GM12878 (cell line): ENCODE results near the gene RCHY1.
"Not testable (repeated sequence)": the region's sequence is repeated elsewhere in the genome, so short reads cannot be mapped to it uniquely, and the experiment has no call there.

Experiments
- CEBPB ChIP-seq, 2 experiments: fragments of 150-350 bp in 1 of 2; IDR thresholded peaks; 2 replicates each; pipeline ENCODE4 v1.6.1; 2012 to 2014; ENCODE audit warnings: low read depth in 2 of 2, low read length in 2 of 2, borderline replicate concordance in 1 of 2, inconsistent platforms in 1 of 2
- EGR1 ChIP-seq, 2 experiments: IDR thresholded peaks; 1 replicate in 1 of 2; 2 replicates in 1 of 2; pipeline ENCODE4 v1.6.1; 2011 to 2012; ENCODE audit warnings: low read depth in 2 of 2, low read length in 2 of 2, borderline replicate concordance in 1 of 2, mild to moderate bottlenecking in 1 of 2, moderate library complexity in 1 of 2
- EZH2 ChIP-seq: IDR thresholded peaks from 2 replicates; pipeline ENCODE4 v1.6.1; 2012; ENCODE audit warnings: low read depth, mild to moderate bottlenecking, control low read depth, inconsistent platforms, low read length, borderline replicate concordance; ENCODE audit not compliant: control insufficient read depth
- MTA3 ChIP-seq: IDR thresholded peaks from 2 replicates; pipeline ENCODE4 v1.6.1; 2012; ENCODE audit warnings: low read length, inconsistent platforms, borderline replicate concordance
- PBX3 ChIP-seq: IDR thresholded peaks from 2 replicates; pipeline ENCODE4 v1.6.1; 2011; ENCODE audit warnings: mild to moderate bottlenecking, low read depth, low read length, moderate library complexity; ENCODE audit not compliant: insufficient replicate concordance
- POLR2AphosphoS5 ChIP-seq: IDR thresholded peaks from 2 replicates; pipeline ENCODE4 v1.6.1; 2011; ENCODE audit warnings: mild to moderate bottlenecking, low read length, inconsistent platforms
- SRF ChIP-seq, 2 experiments: IDR thresholded peaks; 2 replicates each; pipeline ENCODE4 v1.6.1; 2011; ENCODE audit warnings: low read depth in 2 of 2, low read length in 2 of 2, mild to moderate bottlenecking in 1 of 2, moderate library complexity in 1 of 2
- YBX1 ChIP-seq: fragments of 450-650 bp; IDR thresholded peaks from 2 replicates; pipeline ENCODE4 v1.6.1; 2016; ENCODE audit warnings: antibody characterized with exemption
- ZNF592 ChIP-seq: fragments of 450-650 bp; IDR thresholded peaks from 2 replicates; pipeline ENCODE4 v1.6.1; 2017; ENCODE audit warnings: mild to moderate bottlenecking, moderate library complexity
- TF ChIP-seq, protein P1 (sequence below), 3 experiments: IDR thresholded peaks in 2 of 3; conservative IDR thresholded peaks in 1 of 3; 2 replicates each; pipeline ENCODE4 v1.5.1; 2011; ENCODE audit warnings: low read depth in 3 of 3, low read length in 3 of 3, mild to moderate bottlenecking in 3 of 3, control low read depth in 2 of 3, moderate library complexity in 2 of 3, inconsistent platforms in 1 of 3, mixed read lengths in 1 of 3; ENCODE audit not compliant: control insufficient read depth in 2 of 3, insufficient read depth in 1 of 3; ENCODE audit errors: extremely low read depth in 1 of 3
- TF ChIP-seq, protein P2 (sequence below): fragments of 450-650 bp; IDR thresholded peaks from 2 replicates; pipeline ENCODE4 v1.6.1; 2017; ENCODE audit warnings: low read depth, mild to moderate bottlenecking, moderate library complexity
- TF ChIP-seq, protein P3 (sequence below): IDR thresholded peaks from 2 replicates; pipeline ENCODE4 v1.6.1; 2012; ENCODE audit warnings: mild to moderate bottlenecking, low read depth, low read length

DNA sequence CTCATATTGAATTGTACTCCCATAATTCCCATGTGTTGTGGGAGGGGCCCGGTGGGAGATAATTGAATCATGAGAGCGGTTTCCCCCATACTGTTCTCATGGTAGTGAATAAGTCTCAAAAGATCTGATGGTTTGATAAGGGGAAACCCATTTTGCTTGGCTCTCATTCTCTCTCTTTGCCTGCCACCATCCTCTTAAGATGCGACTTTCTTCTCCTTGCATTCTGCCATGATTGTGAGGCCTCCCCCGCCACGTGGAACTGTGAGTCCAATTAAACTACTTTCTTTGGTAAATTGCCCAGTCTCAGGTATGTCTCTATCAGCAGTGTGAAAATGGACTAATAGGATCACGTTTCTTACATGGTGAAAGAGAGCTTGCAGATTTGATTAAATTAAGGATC lies 23.1 kb upstream of the RCHY1 start:
- TF ChIP-seq EGR1 (IDR thresholded peaks at IDR 0.05; ENCODE audit: borderline replicate concordance in 1 of 2, low read depth in 2 of 2, low read length in 2 of 2); CEBPB (IDR thresholded peaks at IDR 0.05; ENCODE audit: borderline replicate concordance in 1 of 2, low read depth in 2 of 2, low read length in 2 of 2); ZNF592; SRF (IDR thresholded peaks at IDR 0.05; ENCODE audit: low read depth in 2 of 2, low read length in 2 of 2); YBX1; POLR2AphosphoS5; MTA3; PBX3; EZH2: not testable (repeated sequence)
- TF ChIP-seq, protein P1, sequence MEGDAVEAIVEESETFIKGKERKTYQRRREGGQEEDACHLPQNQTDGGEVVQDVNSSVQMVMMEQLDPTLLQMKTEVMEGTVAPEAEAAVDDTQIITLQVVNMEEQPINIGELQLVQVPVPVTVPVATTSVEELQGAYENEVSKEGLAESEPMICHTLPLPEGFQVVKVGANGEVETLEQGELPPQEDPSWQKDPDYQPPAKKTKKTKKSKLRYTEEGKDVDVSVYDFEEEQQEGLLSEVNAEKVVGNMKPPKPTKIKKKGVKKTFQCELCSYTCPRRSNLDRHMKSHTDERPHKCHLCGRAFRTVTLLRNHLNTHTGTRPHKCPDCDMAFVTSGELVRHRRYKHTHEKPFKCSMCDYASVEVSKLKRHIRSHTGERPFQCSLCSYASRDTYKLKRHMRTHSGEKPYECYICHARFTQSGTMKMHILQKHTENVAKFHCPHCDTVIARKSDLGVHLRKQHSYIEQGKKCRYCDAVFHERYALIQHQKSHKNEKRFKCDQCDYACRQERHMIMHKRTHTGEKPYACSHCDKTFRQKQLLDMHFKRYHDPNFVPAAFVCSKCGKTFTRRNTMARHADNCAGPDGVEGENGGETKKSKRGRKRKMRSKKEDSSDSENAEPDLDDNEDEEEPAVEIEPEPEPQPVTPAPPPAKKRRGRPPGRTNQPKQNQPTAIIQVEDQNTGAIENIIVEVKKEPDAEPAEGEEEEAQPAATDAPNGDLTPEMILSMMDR (IDR thresholded peaks at IDR 0.05 in 2 of 3, conservative IDR thresholded peaks at IDR 0.05 in 1 of 3; ENCODE audit: control insufficient read depth in 2 of 3, extremely low read depth in 1 of 3, insufficient read depth in 1 of 3, low read depth in 3 of 3, low read length in 3 of 3) = not testable (repeated sequence)
- TF ChIP-seq, protein P2, sequence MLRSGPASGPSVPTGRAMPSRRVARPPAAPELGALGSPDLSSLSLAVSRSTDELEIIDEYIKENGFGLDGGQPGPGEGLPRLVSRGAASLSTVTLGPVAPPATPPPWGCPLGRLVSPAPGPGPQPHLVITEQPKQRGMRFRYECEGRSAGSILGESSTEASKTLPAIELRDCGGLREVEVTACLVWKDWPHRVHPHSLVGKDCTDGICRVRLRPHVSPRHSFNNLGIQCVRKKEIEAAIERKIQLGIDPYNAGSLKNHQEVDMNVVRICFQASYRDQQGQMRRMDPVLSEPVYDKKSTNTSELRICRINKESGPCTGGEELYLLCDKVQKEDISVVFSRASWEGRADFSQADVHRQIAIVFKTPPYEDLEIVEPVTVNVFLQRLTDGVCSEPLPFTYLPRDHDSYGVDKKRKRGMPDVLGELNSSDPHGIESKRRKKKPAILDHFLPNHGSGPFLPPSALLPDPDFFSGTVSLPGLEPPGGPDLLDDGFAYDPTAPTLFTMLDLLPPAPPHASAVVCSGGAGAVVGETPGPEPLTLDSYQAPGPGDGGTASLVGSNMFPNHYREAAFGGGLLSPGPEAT = not testable (repeated sequence)
- TF ChIP-seq, protein P3, sequence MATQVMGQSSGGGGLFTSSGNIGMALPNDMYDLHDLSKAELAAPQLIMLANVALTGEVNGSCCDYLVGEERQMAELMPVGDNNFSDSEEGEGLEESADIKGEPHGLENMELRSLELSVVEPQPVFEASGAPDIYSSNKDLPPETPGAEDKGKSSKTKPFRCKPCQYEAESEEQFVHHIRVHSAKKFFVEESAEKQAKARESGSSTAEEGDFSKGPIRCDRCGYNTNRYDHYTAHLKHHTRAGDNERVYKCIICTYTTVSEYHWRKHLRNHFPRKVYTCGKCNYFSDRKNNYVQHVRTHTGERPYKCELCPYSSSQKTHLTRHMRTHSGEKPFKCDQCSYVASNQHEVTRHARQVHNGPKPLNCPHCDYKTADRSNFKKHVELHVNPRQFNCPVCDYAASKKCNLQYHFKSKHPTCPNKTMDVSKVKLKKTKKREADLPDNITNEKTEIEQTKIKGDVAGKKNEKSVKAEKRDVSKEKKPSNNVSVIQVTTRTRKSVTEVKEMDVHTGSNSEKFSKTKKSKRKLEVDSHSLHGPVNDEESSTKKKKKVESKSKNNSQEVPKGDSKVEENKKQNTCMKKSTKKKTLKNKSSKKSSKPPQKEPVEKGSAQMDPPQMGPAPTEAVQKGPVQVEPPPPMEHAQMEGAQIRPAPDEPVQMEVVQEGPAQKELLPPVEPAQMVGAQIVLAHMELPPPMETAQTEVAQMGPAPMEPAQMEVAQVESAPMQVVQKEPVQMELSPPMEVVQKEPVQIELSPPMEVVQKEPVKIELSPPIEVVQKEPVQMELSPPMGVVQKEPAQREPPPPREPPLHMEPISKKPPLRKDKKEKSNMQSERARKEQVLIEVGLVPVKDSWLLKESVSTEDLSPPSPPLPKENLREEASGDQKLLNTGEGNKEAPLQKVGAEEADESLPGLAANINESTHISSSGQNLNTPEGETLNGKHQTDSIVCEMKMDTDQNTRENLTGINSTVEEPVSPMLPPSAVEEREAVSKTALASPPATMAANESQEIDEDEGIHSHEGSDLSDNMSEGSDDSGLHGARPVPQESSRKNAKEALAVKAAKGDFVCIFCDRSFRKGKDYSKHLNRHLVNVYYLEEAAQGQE = not testable (repeated sequence)
